T1000 (cell line): ENCODE data around the gene STK39.
"Not testable (repeated sequence)": the region's sequence is repeated elsewhere in the genome, so short reads cannot be mapped to it uniquely, and the experiment has no call there.

ENCODE experiments used
- DNase-seq: peaks from one replicate; lab custom pipeline; 2025; ENCODE audit warnings: mixed read lengths; lab: John Stamatoyannopoulos, UW

STK39 gene

GRCh38 chr2:168137510-168138180 is 109.8 kb downstream of the STK39 start:
- no peak for DNase-seq

- no peak for DNase-seq
Measured at GRCh38 chr2:168136392-168136977, 110.9 kb downstream of the STK39 start.

GRCh38 chr2:168135630-168136029 is 111.8 kb downstream of the STK39 start:
- DNase-seq, result no peak

GRCh38 chr2:168135121-168135520 is 112.3 kb downstream of the STK39 start:
- no peak for DNase-seq

GRCh38 chr2:168134485-168134884 is 112.9 kb downstream of the STK39 start:
- DNase-seq, result no peak

GRCh38 chr2:168132389-168132788 is 115.0 kb downstream of the STK39 start:
- no peak for DNase-seq

- DNase-seq, result no peak
Measured at GRCh38 chr2:168130346-168130745, 117.0 kb downstream of the STK39 start.

- DNase-seq, result no peak
Measured at GRCh38 chr2:168127371-168127770, 120.0 kb downstream of the STK39 start.

GRCh38 chr2:168122210-168122609 is 125.2 kb downstream of the STK39 start:
- not testable (repeated sequence) for DNase-seq

- no peak for DNase-seq
Measured at GRCh38 chr2:168120730-168121129, 126.7 kb downstream of the STK39 start.

GRCh38 chr2:168120310-168120709 is 127.1 kb downstream of the STK39 start:
- DNase-seq, result no peak

GRCh38 chr2:168119515-168120141 is 127.8 kb downstream of the STK39 start:
- DNase-seq, result no peak

- DNase-seq, result no peak
Measured at GRCh38 chr2:168118733-168119514, 128.5 kb downstream of the STK39 start.

GRCh38 chr2:168116448-168116847 is 130.9 kb downstream of the STK39 start:
- DNase-seq, result no peak

GRCh38 chr2:168114619-168115018 is 132.8 kb downstream of the STK39 start:
- DNase-seq, result no peak

GRCh38 chr2:168114040-168114439 is 133.4 kb downstream of the STK39 start:
- no peak for DNase-seq

- no peak for DNase-seq
Measured at GRCh38 chr2:168107322-168107721, 140.1 kb downstream of the STK39 start.

- DNase-seq, result no peak
Measured at GRCh38 chr2:168105127-168105683, 142.2 kb downstream of the STK39 start.

GRCh38 chr2:168097431-168097830 is 150.0 kb downstream of the STK39 start:
- no peak for DNase-seq

GRCh38 chr2:168096158-168096557 is 151.2 kb downstream of the STK39 start:
- no peak for DNase-seq

- DNase-seq, result no peak
Measured at GRCh38 chr2:168091986-168092385, 155.4 kb downstream of the STK39 start.
